Activated T-helper 17 cell treated with anti-CD3 and anti-CD28 coated beads, Interleukin-2, amount 50 U/mL, for 72 hours (primary cell): Measurements from ENCODE around the gene DRAP1. TPM values are rescaled to one million over a fixed set of nuclear protein-coding genes. Genes with fewer than 3 reads are reported as not detected.

ENCODE experiments used
- ATAC-seq: fragments of 150-1000 bp; cut with Tn5 transposase; replicated peaks from 2 replicates; pipeline ENCODE4 v1.10.0; 2021; ENCODE audit warnings: mild to moderate bottlenecking, moderate library complexity
- H3K27ac Mint-ChIP-seq: one replicate; pipeline ENCODE4 v1.8.0; 2022; ENCODE audit warnings: mixed read lengths
- H3K27me3 Mint-ChIP-seq: one replicate; pipeline ENCODE4 v1.8.0; 2022; ENCODE audit warnings: mixed read lengths
- H3K36me3 Mint-ChIP-seq: one replicate; pipeline ENCODE4 v1.8.0; 2022; ENCODE audit warnings: low read depth, mild to moderate bottlenecking, mixed read lengths
- H3K4me1 Mint-ChIP-seq: one replicate; pipeline ENCODE4 v1.8.0; 2022; ENCODE audit warnings: mixed read lengths
- H3K4me3 Mint-ChIP-seq: one replicate; pipeline ENCODE4 v1.8.0; 2022; ENCODE audit warnings: mild to moderate bottlenecking, mixed read lengths
- H3K9me3 Mint-ChIP-seq: one replicate; pipeline ENCODE4 v1.8.0; 2022; ENCODE audit warnings: mixed read lengths
- total RNA-seq, 2 donors: library from RNA; stranded (reverse); gene quantifications; one replicate each; pipeline ENCODE4 v1.2.3, GENCODE V29; 2022

The DRAP1 gene
- total RNA-seq, 2 donors from 2014 or later, result 85.3 to 94.5 TPM

DNA sequence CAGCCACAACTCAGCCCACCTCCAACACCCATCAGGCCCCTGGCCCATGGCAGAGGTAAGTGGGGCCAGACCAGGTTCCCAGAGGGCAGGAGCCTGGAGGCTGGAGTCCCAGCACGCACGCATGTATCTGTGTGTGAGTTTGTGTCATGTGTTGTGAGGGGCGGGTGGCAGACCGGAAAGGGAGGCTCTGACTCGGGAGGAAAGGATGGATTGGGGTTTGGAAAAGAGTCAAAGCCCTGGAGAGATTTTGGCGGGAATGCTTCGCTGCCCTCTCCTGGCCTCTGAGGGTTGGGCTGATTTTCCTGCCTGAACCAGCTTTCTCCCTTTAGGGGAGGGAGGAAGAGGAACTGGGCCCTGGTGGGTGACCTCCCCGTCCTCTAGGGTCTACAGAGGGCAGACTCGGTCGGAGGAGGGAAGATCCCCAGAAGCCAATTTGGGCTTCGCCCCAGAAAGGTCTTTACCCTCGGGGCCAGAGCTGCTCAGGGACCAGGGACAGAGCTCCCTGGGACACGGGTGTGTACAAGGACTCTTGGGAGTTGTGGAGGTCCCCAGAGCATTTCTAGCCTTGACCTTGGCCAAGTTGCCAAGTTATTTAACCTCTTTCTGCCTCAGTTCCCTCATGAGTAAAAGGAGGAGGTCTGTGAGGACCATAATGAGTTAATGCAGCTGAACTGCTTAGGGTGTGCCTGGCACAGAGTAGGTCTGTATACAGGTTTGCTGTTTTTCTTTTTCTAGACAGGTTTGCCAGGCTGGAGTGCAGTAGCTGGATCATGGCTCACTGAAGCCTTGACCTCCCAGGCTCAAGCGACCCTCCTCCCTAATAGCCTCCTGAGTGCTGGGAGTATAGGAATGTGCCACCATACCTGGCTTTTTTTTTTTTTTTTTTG is 7.3 kb upstream of the DRAP1 start:
- ATAC-seq, result no peak
- Mint-ChIP-seq H3K27me3 (no peaks in the 10 kb centered on the region), H3K4me3 (no peak overlapping the region)

DNA sequence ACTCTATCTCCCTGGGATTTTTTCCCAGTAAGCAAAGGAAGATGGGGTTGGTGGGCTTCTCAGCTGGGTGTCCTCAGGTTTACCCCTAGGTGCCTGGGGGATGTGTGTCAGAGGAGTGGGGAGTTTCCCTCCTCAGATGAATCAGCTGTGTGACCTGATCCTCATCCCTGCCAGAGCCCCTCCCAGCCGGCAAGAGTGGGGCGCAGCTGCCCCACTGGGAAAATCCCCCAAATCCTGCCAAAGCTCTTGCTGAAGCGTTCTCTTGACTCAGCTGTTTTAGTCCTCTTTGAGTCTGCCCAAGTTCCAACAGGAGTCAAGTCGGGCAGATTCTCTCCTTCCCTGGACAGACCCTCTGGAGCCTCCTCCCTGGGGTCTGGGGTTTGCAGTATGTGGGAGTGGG is 6.4 kb upstream of the DRAP1 start:
- Mint-ChIP-seq H3K36me3 (peaks cover 9% of the 10 kb centered on the region), H3K4me1 (peaks cover 14% of the 10 kb centered on the region), H3K4me3 (no peak overlapping the region), H3K9me3 (no peaks in the 10 kb centered on the region), H3K27me3 (no peaks in the 10 kb centered on the region), H3K27ac (no peak overlapping the region)
- ATAC-seq, result peak; percentile 82

More for the DNA sequence above, 7.3 kb upstream of the DRAP1 start:
- Mint-ChIP-seq H3K4me1 (peaks cover 11% of the 10 kb centered on the region), H3K36me3 (peaks cover 4% of the 10 kb centered on the region), H3K27ac (no peak overlapping the region), H3K9me3 (no peaks in the 10 kb centered on the region)

DNA sequence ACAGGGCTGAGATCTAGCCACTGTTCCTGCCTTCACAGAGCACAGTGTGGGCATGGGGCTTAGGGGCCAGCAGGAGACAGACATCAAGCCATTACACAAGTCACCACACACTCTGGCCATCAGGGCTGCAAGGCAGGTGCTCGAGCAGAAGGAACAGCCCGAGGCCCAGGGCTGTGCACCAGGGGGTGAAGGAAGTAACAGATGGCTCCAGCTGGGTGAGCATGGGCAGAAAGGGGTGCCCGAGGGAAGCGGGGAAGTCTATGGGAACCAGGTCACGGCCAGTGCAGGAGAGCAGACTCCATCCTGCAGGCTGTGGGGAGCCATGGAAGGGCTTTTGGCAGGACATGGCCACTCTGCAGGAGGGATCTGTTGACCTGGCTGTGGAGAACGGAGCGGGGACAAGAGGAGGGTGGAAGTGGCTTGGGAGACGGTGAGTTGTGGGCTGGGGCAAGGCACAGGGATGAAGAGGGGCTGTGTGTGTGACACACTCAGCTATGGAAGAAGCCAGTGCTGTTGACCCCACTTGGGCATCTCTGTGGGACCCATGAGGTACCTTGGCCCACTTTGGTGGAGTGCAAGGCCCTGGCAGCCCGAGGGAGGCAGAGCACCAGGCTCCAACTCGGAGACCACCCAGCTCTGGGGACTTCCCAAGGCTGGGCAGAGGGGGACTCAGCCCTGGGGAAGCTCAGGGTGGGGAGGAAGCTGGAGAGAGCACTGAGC is 4.0 kb upstream of the DRAP1 start:
- Mint-ChIP-seq H3K9me3 (no peaks in the 10 kb centered on the region), H3K36me3 (peaks cover 16% of the 10 kb centered on the region), H3K27ac (peak overlapping the region; percentile 48), H3K4me1 (peaks cover 14% of the 10 kb centered on the region), H3K27me3 (no peaks in the 10 kb centered on the region), H3K4me3 (no peak overlapping the region)
- no peak for ATAC-seq

GRCh38 chr11:65915821-65916251 is 3.4 kb upstream of the DRAP1 start:
- Mint-ChIP-seq H3K4me1 (peaks cover 14% of the 10 kb centered on the region), H3K36me3 (peaks cover 18% of the 10 kb centered on the region), H3K27ac (no peak overlapping the region), H3K4me3 (no peak overlapping the region), H3K27me3 (no peaks in the 10 kb centered on the region), H3K9me3 (no peaks in the 10 kb centered on the region)
- no peak for ATAC-seq

- Mint-ChIP-seq H3K36me3 (peaks cover 18% of the 10 kb centered on the region), H3K9me3 (no peaks in the 10 kb centered on the region), H3K4me3 (peak overlapping the region; percentile 86), H3K4me1 (peaks cover 14% of the 10 kb centered on the region), H3K27me3 (no peaks in the 10 kb centered on the region), H3K27ac (peak overlapping the region; percentile 79)
- ATAC-seq, result no peak
These were observed 2.8 kb upstream of the DRAP1 start for GRCh38 chr11:65916391-65916790.

DNA sequence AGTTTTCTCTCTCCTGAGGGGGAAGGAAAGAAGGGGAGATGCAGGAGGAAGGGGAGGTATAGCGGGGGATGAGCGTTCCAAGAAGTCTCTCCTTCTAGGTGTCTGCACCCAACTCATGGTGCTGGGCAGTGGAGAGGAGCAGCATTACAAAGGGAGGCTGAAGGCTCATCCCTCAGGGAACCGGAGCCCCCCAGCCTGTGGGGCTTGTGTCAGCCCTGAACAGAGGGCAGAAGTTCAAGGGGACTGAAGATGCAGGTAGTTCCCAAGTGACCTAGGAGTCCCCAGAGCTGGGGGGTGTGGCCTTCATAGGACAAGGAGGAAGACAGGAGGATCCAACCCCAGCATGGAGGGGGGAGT is 2.2 kb upstream of the DRAP1 start:
- Mint-ChIP-seq H3K4me1 (peaks cover 14% of the 10 kb centered on the region), H3K27me3 (no peaks in the 10 kb centered on the region), H3K27ac (peak overlapping the region; percentile 79), H3K4me3 (peak overlapping the region; percentile 86), H3K36me3 (peaks cover 24% of the 10 kb centered on the region), H3K9me3 (no peaks in the 10 kb centered on the region)
- no peak for ATAC-seq

DNA sequence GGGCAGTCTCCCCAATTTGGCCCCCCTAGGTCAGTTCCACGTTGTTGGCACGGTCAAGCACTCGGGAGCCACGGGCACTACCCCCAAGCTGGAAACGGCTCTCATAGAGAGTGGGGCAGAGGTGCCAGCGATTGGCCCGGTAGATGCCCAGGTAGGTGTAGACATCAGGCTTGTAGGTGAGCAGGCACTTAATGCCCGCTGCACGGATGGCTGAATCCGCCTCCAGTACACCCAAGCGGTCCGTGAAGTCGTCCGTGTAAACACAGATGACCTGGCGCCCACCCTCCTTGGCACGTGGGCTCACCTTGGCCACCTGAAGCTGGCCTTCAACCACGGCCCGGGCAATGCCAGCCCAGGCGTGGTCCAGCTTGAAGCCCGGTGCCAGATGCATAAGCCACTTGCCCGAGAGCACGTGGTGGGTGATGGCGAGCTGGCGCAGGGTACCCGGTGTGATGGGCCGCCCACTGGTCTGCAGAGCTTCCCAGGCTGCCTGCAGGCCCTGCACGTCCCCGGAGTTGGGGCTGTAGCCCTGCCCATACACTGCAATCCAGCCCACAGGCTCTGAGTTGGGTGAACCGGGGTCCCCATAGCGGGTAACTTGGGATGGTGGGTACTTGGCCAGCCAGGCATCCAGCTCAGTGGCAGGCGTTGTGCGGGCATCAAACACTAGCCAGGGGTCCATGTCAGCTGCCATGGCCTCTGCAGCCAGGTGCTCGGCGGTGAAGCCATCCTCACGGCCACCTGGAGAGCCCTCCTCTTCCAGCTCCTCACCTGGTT is 1.6 kb upstream of the DRAP1 start:
- Mint-ChIP-seq H3K4me1 (peaks cover 14% of the 10 kb centered on the region), H3K4me3 (peak overlapping the region; percentile 86), H3K36me3 (peaks cover 30% of the 10 kb centered on the region), H3K27me3 (no peaks in the 10 kb centered on the region), H3K9me3 (no peaks in the 10 kb centered on the region), H3K27ac (peak overlapping the region; percentile 89)
- ATAC-seq, result no peak

GRCh38 chr11:65918211-65919140 is 750 bp upstream of the DRAP1 start, which contains the start of gene C11orf68:
TSS of gene C11orf68 (minus strand) at chr11:65919062. CDS start at chr11:65919031, 31 bp downstream.
- peak within 1 kb of the TSS; percentile 86 for H3K4me3 Mint-ChIP-seq
- no peaks in the 10 kb centered on the region for H3K9me3 Mint-ChIP-seq
- ATAC-seq, result peak; percentile 81
- peaks cover 39% of the 10 kb centered on the region for H3K36me3 Mint-ChIP-seq
- no peaks in the 10 kb centered on the region for H3K27me3 Mint-ChIP-seq
- peak within 1 kb of the TSS; percentile 89 for H3K27ac Mint-ChIP-seq
- H3K4me1 Mint-ChIP-seq, result peaks cover 14% of the 10 kb centered on the region

GRCh38 chr11:65919573-65920371 is 546 bp downstream of the DRAP1 start:
- Mint-ChIP-seq H3K4me3 (peak overlapping the region; percentile 86), H3K27ac (peak overlapping the region; percentile 82), H3K9me3 (no peaks in the 10 kb centered on the region), H3K27me3 (no peaks in the 10 kb centered on the region), H3K4me1 (peaks cover 11% of the 10 kb centered on the region), H3K36me3 (peaks cover 41% of the 10 kb centered on the region)
- ATAC-seq, result peak; percentile 46

DNA sequence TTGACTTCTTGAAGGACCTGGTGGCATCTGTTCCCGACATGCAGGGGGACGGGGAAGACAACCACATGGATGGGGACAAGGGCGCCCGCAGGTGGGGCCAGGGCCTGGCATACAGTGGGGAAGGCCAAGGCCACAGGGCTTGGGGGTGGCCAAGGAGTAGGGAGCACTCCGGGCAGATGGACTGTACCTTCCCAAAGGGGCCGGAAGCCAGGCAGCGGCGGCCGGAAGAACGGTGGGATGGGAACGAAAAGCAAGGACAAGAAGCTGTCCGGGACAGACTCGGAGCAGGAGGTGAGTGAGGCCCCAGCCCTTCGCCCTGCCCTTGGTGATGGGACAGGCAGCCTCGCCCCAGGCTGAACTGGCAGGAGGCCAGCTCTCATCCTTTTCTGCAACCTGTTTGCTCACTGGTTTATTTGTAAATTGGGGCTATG is 1.2 kb downstream of the DRAP1 start:
- ATAC-seq, result no peak
- Mint-ChIP-seq H3K4me1 (peaks cover 7% of the 10 kb centered on the region), H3K27ac (peak overlapping the region; percentile 82), H3K4me3 (peak overlapping the region; percentile 86), H3K27me3 (no peaks in the 10 kb centered on the region), H3K9me3 (no peaks in the 10 kb centered on the region), H3K36me3 (peaks cover 41% of the 10 kb centered on the region)

DNA sequence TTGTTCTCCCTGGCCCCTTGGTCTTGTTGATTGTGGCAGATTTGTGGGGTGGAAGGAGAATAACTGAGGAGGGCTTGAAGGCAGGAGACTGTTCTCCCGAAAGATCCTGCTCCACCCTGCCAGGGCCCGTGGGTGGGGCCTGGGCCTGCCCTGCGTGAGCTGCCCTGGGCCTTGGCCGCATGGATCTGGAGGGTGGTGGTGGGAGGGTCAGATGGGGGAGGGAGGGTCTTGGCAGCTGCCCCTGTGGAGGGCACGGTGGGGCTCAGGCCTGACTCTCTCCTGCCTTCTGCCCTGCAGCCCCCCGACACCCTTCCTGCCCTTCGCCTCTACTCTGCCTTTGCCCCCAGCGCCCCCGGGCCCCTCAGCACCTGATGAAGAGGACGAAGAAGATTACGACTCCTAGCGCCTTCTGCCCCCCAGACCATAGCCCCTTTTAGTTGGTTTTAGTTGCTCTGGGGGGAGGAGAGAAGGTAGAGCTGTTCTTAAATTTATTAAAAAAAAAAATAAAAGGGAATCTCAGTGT is 1.9 kb downstream of the DRAP1 start:
- Mint-ChIP-seq H3K4me1 (peaks cover 7% of the 10 kb centered on the region), H3K9me3 (no peaks in the 10 kb centered on the region), H3K27me3 (no peaks in the 10 kb centered on the region), H3K4me3 (peak overlapping the region; percentile 86), H3K27ac (no peak overlapping the region), H3K36me3 (peaks cover 41% of the 10 kb centered on the region)
- no peak for ATAC-seq

- H3K27me3 Mint-ChIP-seq, result no peaks in the 10 kb centered on the region
- peaks cover 38% of the 10 kb centered on the region for H3K36me3 Mint-ChIP-seq
- H3K4me3 Mint-ChIP-seq, result no peak overlapping the region
- peaks cover 5% of the 10 kb centered on the region for H3K4me1 Mint-ChIP-seq
- ATAC-seq, result no peak
- no peaks in the 10 kb centered on the region for H3K9me3 Mint-ChIP-seq
- no peak overlapping the region for H3K27ac Mint-ChIP-seq
These were observed 2.6 kb downstream of the DRAP1 start for GRCh38 chr11:65921876-65922275.

GRCh38 chr11:65922565-65922964 is 3.3 kb downstream of the DRAP1 start:
- H3K4me1 Mint-ChIP-seq, result peaks cover 7% of the 10 kb centered on the region
- H3K36me3 Mint-ChIP-seq, result peaks cover 33% of the 10 kb centered on the region
- no peaks in the 10 kb centered on the region for H3K27me3 Mint-ChIP-seq
- no peak overlapping the region for H3K4me3 Mint-ChIP-seq
- peaks cover 3% of the 10 kb centered on the region for H3K9me3 Mint-ChIP-seq
- H3K27ac Mint-ChIP-seq, result peak overlapping the region; percentile 65
- no peak for ATAC-seq
